Prostate gland (tissue), 2 donors: ENCODE data around the gene SASS6. TPM values are rescaled to one million over a fixed set of nuclear protein-coding genes. Genes with fewer than 3 reads are reported as not detected.

Experiments
- DNase-seq: peaks from one replicate; pipeline ENCODE4 v3.0.0-alpha.2; 2019; ENCODE audit warnings: low spot score
- H3K27ac ChIP-seq, 2 donors: fragments of 200-600 bp; sonication (generic); 2 replicates each; pipeline ENCODE4 v1.5.1; 2017 to 2019
- H3K27me3 ChIP-seq: fragments of 200-600 bp; sonication (generic); replicated peaks from 2 replicates; pipeline ENCODE4 v1.5.1; 2019; ENCODE audit not compliant: insufficient read depth
- H3K36me3 ChIP-seq, 2 donors: fragments of 200-600 bp; sonication (generic); 1 replicate in 1 of 2; 2 replicates in 1 of 2; pipeline versions ENCODE4 v1.5.1 to v1.8.1; 2017 to 2019
- H3K4me1 ChIP-seq: fragments of 200-600 bp; sonication (generic); replicated peaks from 2 replicates; pipeline ENCODE4 v1.5.1; 2019
- H3K4me3 ChIP-seq, 2 donors: fragments of 200-600 bp; sonication (generic); 2 replicates each; pipeline ENCODE4 v1.5.1; 2017 to 2019
- H3K9me3 ChIP-seq: fragments of 200-600 bp; sonication (generic); 2 replicates; pipeline ENCODE4 v1.5.1; 2017
- POLR2A ChIP-seq: fragments of 450-650 bp; IDR thresholded peaks from one replicate; pipeline ENCODE4 v1.6.1; 2016; ENCODE audit warnings: antibody characterized with exemption, mild to moderate bottlenecking
- POLR2AphosphoS5 ChIP-seq: sonication (generic); formaldehyde crosslinking; IDR thresholded peaks from one replicate; pipeline ENCODE4 v1.6.1; 2017; ENCODE audit warnings: antibody characterized with exemption
- WGBS: methylation state at CpG from one replicate; pipeline ENCODE4 v1.1.5; 2018; 5-methylcytosine and 5-hydroxymethylcytosine counted together
- intact Hi-C: fragments of 100-400 bp; cut with DNase I; formaldehyde crosslinking; loops from one replicate; pipeline ENCODE4 v1.14.2; 2022
- total RNA-seq, 2 donors: library from RNA; depleted of rRNA; stranded (reverse); fragments of >200 nt; gene quantifications; one replicate each; pipeline ENCODE4 v1.1.0, GENCODE V29; 2016
- TF ChIP-seq, protein P1 (sequence below), 4 experiments: fragments of 200-600 bp in 2 of 4; fragments of 450-650 bp in 2 of 4; sonication (generic) in 2 of 4; IDR thresholded peaks; 1 replicate in 3 of 4; 2 replicates in 1 of 4; pipeline ENCODE4 v1.5.1; 2016 to 2019; ENCODE audit warnings: antibody characterized with exemption in 4 of 4, mild to moderate bottlenecking in 2 of 4, moderate library complexity in 2 of 4

Gene SASS6
- total RNA-seq, 2 donors from 2014 or later, result 4.0 to 6.2 TPM

DNA sequence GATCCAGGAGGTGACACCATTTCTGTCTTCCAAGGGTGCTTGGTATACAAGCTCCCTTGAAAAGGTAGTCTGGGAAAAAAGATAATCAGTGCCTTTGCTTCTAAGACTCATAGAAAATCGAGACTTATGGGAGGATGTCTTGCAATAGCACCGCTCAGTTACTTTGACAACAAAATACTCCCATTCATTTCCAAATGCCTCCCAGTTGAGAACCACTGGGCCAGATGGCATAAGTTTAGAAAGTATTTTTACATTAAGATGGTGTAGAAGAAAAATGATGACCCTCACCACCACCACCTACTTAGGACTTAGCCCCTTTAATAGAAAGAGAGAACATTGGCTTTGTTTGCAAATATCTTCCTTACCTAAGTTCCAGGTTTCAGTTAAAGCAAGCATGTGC, 4.9 kb upstream of the SASS6 start:
- Histone ChIP-seq H3K4me1 (no peaks in the 10 kb centered on the region), H3K9me3 (no peaks in the 10 kb centered on the region), H3K27ac (no peak overlapping the region), H3K36me3 (peaks cover 0 to 5% of the 10 kb centered on the region in 2 donors), H3K27me3 (no peaks in the 10 kb centered on the region), H3K4me3 (no peak overlapping the region)
- intact Hi-C loops, result loop anchor here (10.0 kb wide), 1 partner anchor 757 kb away; the partner anchor contains the start of genes EXTL2 and SLC30A7
- DNase-seq, result no peak
- WGBS, result 100% methylated on average over 2 of the region's 2 CpGs
- no peak for TF ChIP-seq POLR2A
- TF ChIP-seq, protein P1, sequence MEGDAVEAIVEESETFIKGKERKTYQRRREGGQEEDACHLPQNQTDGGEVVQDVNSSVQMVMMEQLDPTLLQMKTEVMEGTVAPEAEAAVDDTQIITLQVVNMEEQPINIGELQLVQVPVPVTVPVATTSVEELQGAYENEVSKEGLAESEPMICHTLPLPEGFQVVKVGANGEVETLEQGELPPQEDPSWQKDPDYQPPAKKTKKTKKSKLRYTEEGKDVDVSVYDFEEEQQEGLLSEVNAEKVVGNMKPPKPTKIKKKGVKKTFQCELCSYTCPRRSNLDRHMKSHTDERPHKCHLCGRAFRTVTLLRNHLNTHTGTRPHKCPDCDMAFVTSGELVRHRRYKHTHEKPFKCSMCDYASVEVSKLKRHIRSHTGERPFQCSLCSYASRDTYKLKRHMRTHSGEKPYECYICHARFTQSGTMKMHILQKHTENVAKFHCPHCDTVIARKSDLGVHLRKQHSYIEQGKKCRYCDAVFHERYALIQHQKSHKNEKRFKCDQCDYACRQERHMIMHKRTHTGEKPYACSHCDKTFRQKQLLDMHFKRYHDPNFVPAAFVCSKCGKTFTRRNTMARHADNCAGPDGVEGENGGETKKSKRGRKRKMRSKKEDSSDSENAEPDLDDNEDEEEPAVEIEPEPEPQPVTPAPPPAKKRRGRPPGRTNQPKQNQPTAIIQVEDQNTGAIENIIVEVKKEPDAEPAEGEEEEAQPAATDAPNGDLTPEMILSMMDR (IDR thresholded peaks at IDR 0.05), result no peak
- no peak for TF ChIP-seq POLR2AphosphoS5

- DNase-seq, result no peak
- H3K4me1 ChIP-seq, result no peaks in the 10 kb centered on the region
- H3K4me3 ChIP-seq, result no peak overlapping the region
- H3K27ac ChIP-seq, result no peak overlapping the region
- TF ChIP-seq POLR2A (no peak), POLR2AphosphoS5 (no peak)
- TF ChIP-seq, protein P1 (IDR thresholded peaks at IDR 0.05), result no peak
- H3K27me3 ChIP-seq, result no peaks in the 10 kb centered on the region
- H3K9me3 ChIP-seq, result no peaks in the 10 kb centered on the region
- 54% methylated on average over 3 of the region's 3 CpGs for WGBS
- no peaks in the 10 kb centered on the region for H3K36me3 ChIP-seq
- intact Hi-C loops, result loop anchor here (5.0 to 10.0 kb wide), 5 partner anchors 98 to 760 kb away; partner anchors contain the start of genes EXTL2 and SLC30A7
Observed at GRCh38 chr1:100134872-100135271, 2.1 kb upstream of the SASS6 start.

GRCh38 chr1:100131623-100132022, 1.1 kb downstream of the SASS6 start:
- H3K4me3 ChIP-seq, result no peak overlapping the region
- DNase-seq, result no peak
- no peak overlapping the region for H3K27ac ChIP-seq
- intact Hi-C loops, result loop anchor here (5.0 to 10.0 kb wide), 5 partner anchors 94 to 763 kb away; partner anchors contain the start of genes EXTL2 and SLC30A7
- H3K9me3 ChIP-seq, result no peaks in the 10 kb centered on the region
- TF ChIP-seq POLR2AphosphoS5 (no peak), POLR2A (no peak)
- TF ChIP-seq, protein P1 (IDR thresholded peaks at IDR 0.05), result no peak
- no peaks in the 10 kb centered on the region for H3K36me3 ChIP-seq
- WGBS, result 76% methylated on average over 8 of the region's 8 CpGs
- no peaks in the 10 kb centered on the region for H3K4me1 ChIP-seq
- H3K27me3 ChIP-seq, result no peaks in the 10 kb centered on the region

DNA sequence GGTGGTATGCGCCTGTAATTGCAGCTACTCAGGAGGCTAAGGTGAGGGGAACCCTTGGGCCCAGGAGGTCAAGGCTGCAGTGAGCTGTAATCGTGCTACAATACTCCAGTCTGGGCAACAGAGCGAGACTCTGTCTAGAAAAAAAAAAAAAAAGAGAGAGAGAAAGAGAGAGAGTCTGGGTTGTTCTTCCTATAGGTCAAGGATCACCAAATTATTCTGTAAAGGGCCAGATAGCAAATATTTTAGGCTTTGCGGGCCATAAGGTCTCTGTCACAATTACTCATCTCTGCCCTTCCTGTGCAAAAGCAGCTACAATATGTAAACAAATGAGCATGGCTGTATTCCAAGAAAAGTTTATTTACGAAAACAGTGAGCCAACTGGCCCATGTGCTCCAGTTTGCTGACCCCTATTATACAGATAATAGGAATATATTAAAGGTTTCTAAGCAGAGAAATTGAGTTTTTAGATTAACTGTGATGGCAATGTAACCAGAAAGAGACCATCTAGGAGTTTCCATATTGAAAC, 2.1 kb downstream of the SASS6 start:
- no peaks in the 10 kb centered on the region for H3K9me3 ChIP-seq
- H3K27ac ChIP-seq, result no peak overlapping the region
- H3K4me1 ChIP-seq, result no peaks in the 10 kb centered on the region
- no peaks in the 10 kb centered on the region for H3K36me3 ChIP-seq
- DNase-seq, result no peak
- intact Hi-C loops, result loop anchor here (5.0 to 10.0 kb wide), 5 partner anchors 93 to 764 kb away; partner anchors contain the start of genes EXTL2 and SLC30A7
- no peaks in the 10 kb centered on the region for H3K27me3 ChIP-seq
- TF ChIP-seq POLR2A (no peak), POLR2AphosphoS5 (no peak)
- TF ChIP-seq, protein P1 (IDR thresholded peaks at IDR 0.05), result no peak
- WGBS, result 84% methylated on average over 5 of the region's 5 CpGs
- no peak overlapping the region for H3K4me3 ChIP-seq

- WGBS, result 66% methylated on average over 1 of the region's 1 CpG
- Histone ChIP-seq H3K36me3 (no peaks in the 10 kb centered on the region), H3K4me3 (no peak overlapping the region), H3K9me3 (no peaks in the 10 kb centered on the region), H3K27ac (no peak overlapping the region), H3K27me3 (no peaks in the 10 kb centered on the region), H3K4me1 (no peaks in the 10 kb centered on the region)
- TF ChIP-seq POLR2A, result no peak
- no peak for TF ChIP-seq POLR2AphosphoS5
- TF ChIP-seq, protein P1 (IDR thresholded peaks at IDR 0.05), result no peak
- intact Hi-C loops, result no loop called here
- no peak for DNase-seq
Observed at GRCh38 chr1:100127226-100127625, 5.5 kb downstream of the SASS6 start.
